Tibial nerve (tissue), 3 donors: ENCODE measurements around the gene CYP1B1.

Source experiments
- CTCF ChIP-seq, 5 experiments: fragments of 200-600 bp in 3 of 5; fragments of 450-650 bp in 2 of 5; sonication (generic) in 3 of 5; IDR thresholded peaks; one replicate each; pipeline ENCODE4 v1.5.1; 2016 to 2019; ENCODE audit warnings: antibody characterized with exemption in 5 of 5, mild to moderate bottlenecking in 3 of 5, moderate library complexity in 2 of 5
- POLR2A ChIP-seq, 2 donors: fragments of 450-650 bp; IDR thresholded peaks; one replicate each; pipeline ENCODE4 v1.6.1; 2017; ENCODE audit warnings: antibody characterized with exemption in 2 of 2, mild to moderate bottlenecking in 2 of 2, moderate library complexity in 2 of 2

- TF ChIP-seq POLR2A (IDR thresholded peaks at IDR 0.05) (no peak), CTCF (IDR thresholded peaks at IDR 0.05) (no peak)
Observed at GRCh38 chr2:38122344-38122743, 46.4 kb upstream of the CYP1B1 start.
